Myocyte (in vitro differentiated cells): ENCODE results near the gene WEE1. TPM values are rescaled to one million over a fixed set of nuclear protein-coding genes. Genes with fewer than 3 reads are reported as not detected.
"Not testable (repeated sequence)": the region's sequence is repeated elsewhere in the genome, so short reads cannot be mapped to it uniquely, and the experiment has no call there.

Experiments used
- DNase-seq: peaks from one replicate; pipeline ENCODE4 v3.0.0-alpha.2; 2012; ENCODE audit warnings: low read depth
- polyA plus RNA-seq: library from polyadenylated mRNA; unstranded; fragments of >200 nt; gene quantifications from one replicate; pipeline ENCODE4 v1.2.1, GENCODE V29; 2012; ENCODE audit warnings: missing spikeins
- total RNA-seq: library from RNA; depleted of rRNA; stranded (reverse); fragments of >200 nt; gene quantifications from 2 replicates; pipeline ENCODE4 v1.2.3, GENCODE V29; 2014

The WEE1 gene
- 36.1 and 37.7 TPM in 2 replicates for total RNA-seq
- polyA plus RNA-seq = 19.9 TPM

GRCh38 chr11:9573052-9573774, at the start of gene WEE1:
TSS of gene WEE1 (plus strand) at chr11:9573670. CDS start at chr11:9573934, 264 bp downstream.
- peak; percentile 99 for DNase-seq

- no peak for DNase-seq
Measured at GRCh38 chr11:9524001-9524400, 49.5 kb upstream of the WEE1 start.

DNA sequence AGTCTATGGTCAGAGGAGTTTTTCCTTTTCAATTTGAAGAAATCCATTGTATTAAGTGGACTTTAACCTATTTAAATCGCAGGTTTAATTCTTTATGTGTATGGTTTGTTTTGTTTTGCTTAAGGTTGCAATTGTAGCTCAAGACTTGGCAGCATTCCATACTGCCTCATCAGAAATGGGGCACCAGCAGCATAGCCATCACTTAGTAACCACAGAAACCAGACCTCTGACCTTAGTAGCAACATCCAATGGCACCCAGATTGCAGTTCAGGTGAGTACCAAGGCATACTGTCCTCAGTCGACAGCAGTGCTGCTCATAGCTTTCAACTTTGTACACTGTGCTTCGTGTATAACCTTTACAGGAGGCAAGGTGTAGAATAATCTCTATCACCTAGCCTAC, 48.4 kb upstream of the WEE1 start:
- no peak for DNase-seq

DNA sequence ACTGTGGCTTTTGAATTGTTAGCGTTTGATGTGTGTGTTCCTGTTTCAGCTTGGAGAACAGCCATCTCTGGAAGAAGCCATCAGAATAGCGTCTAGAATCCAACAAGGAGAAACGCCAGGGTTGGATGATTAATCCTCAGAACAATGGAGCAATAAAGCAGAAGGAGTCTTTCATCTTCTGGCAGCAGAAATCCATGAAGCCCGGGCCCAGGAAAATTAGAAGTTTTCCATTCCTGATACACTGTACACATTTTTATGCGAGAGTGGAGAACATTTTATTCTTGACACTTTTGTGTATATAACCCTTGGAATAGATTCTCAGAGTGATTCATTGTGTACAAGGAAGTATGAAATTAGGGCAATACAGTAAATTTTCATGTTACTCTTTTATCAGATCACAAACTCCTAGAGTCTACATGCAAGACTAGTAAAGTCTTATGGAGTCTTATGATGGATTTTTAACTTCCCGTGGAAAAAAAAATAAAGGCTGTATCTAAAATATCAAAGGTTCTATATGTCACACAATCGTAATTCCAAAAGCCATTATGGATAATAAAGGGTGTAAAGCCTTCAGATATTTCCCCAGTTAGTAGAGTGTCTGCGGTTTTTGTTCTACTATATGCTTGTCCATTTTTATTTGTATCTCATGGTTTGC, 45.9 kb upstream of the WEE1 start:
- peak; percentile 58 for DNase-seq

GRCh38 chr11:9528136-9528501, 45.4 kb upstream of the WEE1 start:
- no peak for DNase-seq

GRCh38 chr11:9528573-9529333, 44.7 kb upstream of the WEE1 start:
- no peak for DNase-seq

- DNase-seq = no peak
Measured at GRCh38 chr11:9529334-9529650, 44.2 kb upstream of the WEE1 start.

DNA sequence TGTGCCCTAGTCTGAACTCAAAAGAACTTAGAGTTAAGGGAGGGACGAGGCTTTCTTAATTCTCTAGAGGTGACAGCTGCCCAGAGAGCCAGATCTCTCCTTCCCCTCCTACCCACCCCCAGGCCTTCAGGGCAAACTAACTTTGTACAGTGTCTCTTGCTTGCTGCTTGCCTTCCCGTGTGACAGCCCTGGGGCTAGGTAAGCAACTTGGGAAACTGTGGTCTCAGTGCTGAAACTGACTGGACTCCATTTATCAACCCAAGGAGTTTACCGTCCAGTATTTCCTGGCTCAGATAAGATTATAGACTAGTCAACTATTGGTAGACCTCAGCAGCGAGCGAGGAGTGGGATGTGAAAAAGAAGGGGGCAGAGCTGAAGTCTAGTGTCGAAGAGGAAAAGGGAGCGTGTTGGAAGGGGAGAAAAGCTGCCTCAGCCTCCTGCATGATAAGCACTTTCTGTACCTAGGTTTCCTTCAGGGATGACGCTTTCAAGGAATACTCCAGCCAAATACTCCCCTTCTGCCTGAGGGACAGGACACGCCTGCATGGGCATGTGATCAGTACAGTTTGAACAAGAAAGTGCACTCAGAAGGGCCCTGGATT, 43.3 kb upstream of the WEE1 start:
- DNase-seq = peak; percentile 46

GRCh38 chr11:9530901-9531625, 42.4 kb upstream of the WEE1 start:
- DNase-seq = no peak

- DNase-seq = no peak
Measured at GRCh38 chr11:9533058-9533457, 40.4 kb upstream of the WEE1 start.

- no peak for DNase-seq
Measured at GRCh38 chr11:9533736-9534473, 39.6 kb upstream of the WEE1 start.

DNA sequence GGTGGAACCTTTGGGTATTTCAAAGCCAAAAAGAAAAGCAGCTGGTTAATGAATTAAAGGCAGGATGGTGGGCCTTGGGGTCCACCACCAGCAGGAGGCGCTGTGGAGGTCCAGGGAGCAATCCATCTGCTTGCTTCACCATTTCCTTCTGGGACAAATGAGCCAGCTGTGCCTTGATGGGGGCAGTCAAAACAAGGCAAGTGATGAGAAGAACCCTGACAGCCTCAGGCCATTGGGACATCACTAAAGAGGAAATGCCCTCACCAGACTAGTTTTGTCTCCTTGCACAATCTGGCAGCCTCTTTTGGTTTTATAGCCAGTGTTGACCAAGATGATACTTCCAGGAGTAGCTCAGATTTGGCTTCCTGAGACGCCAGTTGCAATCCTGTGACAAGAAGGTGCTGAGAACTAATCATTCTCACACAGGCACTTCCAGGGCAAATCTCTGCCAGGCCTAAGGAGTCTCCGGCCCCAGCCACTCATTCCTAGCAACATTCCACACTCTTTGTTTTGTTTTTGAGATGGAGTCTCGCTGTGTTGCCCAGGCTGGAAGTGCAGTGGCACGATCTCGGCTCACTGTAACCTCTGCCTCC, 38.2 kb upstream of the WEE1 start:
- peak; percentile 56 for DNase-seq

GRCh38 chr11:9538548-9538947, 34.9 kb upstream of the WEE1 start:
- no peak for DNase-seq

DNA sequence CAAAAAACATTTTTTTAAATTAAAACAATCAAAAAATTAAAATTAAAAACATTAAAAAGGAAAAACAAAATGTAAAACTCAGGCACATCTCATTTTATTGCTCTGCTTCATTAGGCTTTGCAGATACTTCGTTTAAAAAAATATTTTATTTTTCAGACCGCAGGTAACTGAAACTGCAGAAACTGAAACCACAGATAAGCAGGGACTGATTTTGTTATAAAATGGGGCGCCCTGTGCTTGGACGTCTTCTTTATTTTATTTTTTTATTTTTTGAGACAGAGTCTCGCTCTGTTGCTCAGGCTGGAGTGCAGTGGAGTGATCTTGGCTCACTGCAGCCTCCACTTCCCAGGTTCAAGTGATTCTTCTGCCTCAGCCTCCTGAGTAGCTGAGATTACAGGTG, 24.3 kb upstream of the WEE1 start:
- not testable (repeated sequence) for DNase-seq

DNA sequence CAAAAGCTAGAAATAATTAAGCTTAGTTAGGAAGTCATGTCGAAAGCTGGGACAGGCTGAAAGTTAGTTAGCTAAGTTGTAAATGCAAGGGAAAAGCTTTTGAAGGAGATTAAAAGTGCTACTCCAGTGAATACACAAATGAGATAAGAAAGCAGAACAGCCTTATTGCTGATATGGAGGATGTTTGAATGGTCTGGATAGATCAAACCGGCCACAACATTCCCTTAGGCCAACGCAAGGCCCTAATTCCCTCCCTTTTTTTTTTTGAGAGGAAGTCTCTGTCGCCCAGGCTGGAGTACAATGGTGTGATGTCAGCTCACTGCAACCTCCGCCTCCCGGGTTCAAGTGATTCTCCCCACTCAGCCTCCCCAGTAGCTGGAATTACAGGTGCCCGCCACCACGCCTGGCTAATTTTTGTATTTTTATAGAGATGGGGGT, 23.3 kb upstream of the WEE1 start:
- no peak for DNase-seq

- DNase-seq = no peak
Measured at GRCh38 chr11:9561279-9561982, 12.0 kb upstream of the WEE1 start.

GRCh38 chr11:9562716-9563115, 10.8 kb upstream of the WEE1 start:
- DNase-seq = no peak

- peak; percentile 91 for DNase-seq
Measured at GRCh38 chr11:9563196-9563730, 10.2 kb upstream of the WEE1 start.
